NCI-H1930 (cell line): ENCODE results near the gene CBLB.
"Not testable (repeated sequence)": the region's sequence is repeated elsewhere in the genome, so short reads cannot be mapped to it uniquely, and the experiment has no call there.

ENCODE experiments used
- DNase-seq, 2 experiments: peaks; one replicate each; lab custom pipeline; 2025; lab: John Stamatoyannopoulos, UW

Gene CBLB

DNA sequence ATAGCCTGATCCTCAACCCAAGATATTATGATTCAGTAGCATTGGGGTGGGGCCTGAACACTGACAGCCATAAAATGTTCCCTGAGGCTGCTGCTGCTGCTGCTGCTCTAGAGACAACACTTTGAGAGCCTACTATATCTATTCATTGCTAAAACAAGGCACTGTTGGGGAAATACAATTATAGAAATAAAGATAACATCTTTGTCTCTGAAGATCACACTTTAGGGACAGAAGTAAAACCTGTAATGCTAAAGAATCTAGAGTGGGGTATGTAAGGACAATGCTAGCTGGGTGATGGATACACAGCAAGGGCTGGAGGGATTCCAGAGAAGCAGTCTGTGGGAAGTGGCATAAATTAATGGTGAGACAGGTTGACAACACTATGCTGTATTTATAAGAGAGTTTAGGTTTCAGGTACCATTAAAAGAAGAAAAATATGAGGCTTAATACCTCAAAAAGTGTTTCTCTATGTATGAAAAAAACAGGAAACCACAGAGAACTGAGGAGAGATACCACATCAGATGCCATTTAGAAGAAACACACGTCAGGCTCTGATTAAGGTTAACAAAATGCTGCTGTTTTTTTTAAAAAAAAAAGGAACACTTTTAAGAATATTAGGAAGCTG lies 115.9 kb downstream of the CBLB start:
- no peak for DNase-seq

DNA sequence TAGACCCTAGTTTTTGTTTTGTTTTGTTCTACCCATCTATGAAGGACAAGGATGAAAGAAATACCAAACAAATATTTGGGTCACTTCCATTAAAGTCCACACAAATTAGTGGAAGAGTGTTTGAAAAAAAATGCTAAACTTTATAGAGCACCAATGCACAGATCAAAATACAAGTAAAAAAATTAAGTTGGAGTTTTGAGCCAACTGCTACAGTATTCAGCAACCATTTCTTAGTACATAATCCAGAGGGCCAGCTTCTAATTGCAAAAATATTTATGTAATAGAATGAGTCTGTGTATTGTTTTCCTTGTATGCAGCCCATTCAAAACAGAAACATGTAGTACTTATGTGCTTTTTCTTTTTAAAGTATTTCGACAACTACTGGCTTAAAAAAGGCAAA lies 121.1 kb downstream of the CBLB start:
- no peak for DNase-seq

DNA sequence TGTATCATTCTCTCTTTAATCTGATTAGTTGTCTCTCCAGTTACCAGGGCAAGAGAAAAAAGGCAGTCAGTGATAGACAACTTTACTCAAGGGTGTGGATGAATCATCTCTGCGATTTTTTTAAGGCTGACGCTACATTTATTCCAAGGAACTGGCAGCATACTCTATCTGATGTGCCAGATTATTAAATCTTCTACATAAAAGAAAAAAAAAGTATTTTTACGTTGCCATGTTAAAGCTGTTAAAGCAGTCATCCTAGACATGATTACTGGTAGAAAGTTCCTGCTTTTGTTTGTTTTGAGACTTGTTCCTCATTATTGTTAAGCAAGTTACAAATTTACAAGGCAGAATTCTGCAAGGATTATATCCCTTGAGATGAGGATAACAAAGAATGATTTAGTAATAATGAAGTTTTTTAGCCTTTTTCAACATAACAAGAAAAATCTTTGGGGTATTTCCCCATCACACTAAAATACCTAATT lies 121.7 kb downstream of the CBLB start:
- DNase-seq: no peak

DNA sequence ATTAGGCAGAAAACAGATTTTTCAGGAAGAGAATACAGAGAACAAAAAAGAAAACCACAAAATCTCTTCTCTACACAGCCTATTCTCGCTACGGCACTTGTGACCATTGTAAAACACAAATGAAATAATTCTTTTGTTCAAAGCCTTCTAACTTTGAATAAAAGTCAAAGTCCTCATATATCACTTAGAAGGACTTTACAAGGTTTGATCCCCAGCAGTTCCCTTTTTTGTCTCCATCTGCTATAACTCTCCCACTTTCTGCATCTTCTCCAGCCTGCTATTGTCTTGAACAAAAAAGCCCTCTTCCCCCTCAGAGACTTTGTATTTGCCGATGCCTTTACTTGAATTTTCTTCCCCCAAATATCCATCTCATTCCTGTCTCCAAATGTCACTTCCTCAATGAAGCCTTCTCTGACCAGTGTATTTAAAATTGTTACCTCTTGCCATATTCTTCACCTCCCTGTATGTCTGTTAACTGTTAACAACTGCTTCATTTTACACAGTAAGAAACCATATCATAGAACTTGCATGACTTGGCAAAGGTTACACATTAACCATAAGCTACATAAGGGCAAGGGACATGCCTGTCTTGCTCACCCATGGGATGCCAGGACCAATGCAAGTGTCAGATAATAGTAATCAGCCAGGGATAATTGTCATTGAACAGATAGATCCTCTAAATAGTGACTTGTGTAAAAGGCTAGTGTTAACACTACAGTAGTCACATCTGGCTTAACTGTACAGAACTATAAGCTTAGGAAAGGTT lies 122.4 kb downstream of the CBLB start:
- no peak for DNase-seq

DNA sequence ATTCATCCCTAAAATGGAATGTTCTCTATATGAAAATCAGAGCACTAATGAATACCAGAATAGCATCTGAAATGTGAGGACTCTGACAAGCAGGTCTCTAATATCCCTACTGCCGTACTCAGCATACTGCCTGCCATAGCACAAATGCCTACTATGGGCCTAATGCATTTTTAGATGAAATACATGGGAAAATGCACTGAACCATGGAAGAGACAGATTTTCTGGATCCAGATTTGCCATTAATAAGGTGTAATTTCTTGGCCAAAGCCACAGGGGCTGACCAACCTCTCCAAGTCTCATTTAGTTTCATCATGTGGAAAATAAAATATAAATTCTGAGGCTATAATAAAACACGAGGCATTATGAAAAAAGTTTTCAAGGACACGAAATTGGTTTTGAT lies 123.8 kb downstream of the CBLB start:
- DNase-seq: no peak

DNA sequence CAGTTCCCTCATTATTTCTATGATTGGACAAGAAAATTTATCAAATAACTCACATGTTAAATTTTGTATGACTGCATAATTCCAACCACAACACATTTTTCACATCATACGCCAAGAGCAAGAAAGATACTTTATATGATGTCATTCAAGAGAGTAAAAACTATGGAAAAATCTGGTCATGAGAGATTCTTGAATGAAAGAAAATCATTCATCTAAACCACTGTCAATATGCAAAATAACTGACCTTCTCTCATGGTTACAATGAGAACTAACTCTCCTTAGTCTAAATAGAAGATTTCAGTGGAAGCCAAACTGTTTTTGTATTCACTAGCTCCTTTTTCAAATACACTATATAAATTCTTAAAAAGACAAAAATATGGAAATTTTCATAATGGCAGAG lies 124.6 kb downstream of the CBLB start:
- no peak for DNase-seq

DNA sequence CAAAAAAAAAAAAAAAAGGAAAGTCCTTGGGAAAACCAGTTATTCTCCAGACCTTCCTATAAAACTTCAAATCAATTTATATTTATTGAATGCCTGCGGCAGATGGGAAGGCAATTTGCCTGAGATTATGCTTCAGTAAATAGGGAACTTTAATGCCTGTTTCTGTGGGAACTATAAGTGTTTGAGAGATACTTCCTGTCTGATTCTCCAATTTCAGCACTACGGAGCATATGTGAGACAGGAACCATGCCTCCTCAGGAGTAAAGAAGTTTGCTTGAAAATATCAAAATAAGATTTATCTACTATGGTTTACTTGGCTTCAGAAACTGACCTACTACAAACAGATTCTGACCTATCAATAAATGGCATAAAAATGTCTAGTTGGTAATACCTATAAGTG lies 135.5 kb downstream of the CBLB start:
- DNase-seq: no peak

DNA sequence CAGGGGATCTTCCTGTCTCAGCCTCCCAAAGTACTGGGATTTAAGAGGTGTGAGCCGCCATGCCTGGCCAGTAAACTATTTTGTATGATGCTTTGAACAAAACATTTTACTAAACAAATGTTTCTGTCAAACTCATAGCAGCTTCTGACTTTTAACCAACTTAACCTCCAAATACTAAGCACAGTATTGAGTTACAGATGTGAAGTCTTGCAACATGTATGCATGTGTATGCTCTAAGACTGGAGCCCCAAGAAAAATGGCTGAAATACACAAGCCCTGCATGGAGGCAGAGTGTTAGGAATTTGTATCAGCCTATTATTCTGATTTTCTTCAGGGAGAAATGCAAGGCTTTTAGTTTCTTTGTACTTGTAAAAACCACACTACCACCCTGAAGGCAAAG lies 137.1 kb downstream of the CBLB start:
- DNase-seq: no peak

DNA sequence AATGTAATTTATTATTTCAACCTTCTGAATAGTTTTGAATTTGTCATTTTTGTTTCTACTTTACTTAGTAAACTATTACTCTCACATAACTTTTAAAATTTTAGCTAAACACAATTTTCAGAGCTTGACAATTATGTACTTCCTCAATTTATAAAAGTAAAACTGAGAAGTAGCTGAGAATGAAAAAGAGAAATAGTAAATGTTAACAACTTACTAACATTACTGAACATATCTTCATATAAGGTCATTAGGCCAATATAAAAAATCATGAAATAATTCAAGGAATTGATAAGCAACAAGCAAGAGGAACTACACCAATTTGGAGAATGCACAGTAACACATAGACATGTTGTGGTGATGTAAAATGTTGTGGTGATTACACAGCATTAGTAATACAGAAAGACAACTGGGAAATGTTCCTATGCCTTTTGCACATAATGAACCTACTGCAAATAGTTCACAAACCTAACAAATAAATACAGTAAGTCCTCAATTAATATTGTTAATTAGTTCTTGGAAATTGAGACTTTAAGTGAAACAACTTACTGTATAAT lies 137.9 kb downstream of the CBLB start:
- no peak for DNase-seq

DNA sequence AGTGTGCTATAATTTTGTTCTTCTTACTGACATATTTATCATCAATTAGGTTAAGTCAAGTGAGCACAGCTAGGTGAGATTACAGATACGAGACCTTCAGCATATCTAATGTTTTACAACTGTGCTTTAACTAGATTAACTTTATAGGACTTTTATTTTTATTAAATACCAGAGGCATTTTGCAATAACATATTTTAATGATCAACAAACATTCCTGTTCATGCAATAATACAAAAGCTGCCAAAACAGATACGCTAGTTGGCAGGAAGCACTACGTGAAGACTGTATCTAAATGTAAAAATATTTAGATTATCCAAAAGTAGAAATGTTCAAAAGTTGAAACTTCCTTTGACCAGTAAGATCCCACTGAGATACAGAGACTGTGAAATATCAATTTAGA lies 139.1 kb downstream of the CBLB start:
- DNase-seq: no peak

DNA sequence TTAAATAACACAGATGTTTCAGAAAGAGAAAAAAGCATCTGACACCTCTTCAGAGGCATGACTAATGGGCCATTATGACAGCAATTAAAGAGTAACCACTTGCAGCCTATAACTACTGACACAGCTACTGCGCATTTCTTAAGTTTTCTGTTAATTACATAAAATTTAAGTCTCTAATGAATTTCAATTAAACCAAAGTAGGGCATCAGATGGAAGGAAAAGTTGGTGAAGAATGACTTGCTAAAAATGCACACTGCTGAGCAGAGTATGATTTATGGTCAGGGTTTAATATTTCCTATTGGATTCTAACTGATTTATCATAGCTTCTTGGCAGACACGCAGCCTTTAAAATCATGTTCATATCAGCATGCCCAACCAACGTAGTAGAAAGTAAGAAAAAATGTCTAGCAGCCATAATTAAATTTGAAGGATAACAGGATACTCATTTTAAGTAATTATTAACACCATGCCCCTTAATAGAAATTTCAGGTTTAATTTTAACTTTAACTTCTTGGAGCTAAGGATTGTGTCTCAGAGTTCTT lies 140.0 kb downstream of the CBLB start:
- DNase-seq: no peak

DNA sequence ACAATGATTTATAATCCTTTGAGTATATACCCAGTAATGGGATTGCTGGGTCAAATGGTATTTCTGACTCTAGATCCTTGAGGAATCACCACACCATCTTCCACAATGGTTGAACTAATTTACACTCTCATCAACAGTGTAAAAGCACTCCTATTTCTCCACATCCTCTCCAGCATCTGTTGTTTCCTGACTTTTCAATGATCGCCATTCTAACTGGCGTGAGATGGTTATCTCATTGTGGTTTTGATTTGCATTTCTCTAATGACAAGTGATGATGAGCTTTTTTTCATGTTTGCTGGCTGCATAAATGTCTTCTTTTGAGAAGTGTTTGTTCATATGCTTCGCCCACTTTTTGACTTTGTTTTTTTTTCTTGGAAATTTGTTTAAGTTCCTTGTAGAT lies 141.8 kb downstream of the CBLB start:
- not testable (repeated sequence) for DNase-seq

DNA sequence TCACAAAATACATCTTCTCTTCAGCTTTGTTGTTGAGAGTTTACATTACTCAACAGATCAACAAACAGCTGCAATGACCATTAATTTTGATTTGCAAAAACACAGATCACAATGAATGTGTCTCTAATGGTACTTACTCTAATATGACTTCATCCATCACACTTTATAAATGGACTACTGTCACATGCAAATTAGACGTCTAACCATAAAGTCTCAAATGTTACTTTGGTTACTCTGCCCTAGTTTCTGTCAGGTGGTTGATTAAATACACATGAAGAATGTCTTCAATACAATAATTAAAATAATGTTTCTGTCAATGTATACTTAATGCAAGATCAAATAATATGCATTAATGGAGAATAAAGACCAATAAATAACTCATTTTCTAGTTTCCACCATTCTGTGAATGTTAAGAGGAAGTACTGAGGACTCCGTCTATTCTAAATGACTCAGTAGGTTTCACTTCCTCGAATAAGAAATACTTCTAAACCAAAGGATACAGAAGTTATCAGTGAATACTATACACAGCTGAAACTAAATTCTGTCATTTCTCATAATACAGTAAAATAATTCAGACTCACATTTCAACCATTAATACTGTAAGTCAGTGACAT lies 145.8 kb downstream of the CBLB start:
- no peak for DNase-seq

DNA sequence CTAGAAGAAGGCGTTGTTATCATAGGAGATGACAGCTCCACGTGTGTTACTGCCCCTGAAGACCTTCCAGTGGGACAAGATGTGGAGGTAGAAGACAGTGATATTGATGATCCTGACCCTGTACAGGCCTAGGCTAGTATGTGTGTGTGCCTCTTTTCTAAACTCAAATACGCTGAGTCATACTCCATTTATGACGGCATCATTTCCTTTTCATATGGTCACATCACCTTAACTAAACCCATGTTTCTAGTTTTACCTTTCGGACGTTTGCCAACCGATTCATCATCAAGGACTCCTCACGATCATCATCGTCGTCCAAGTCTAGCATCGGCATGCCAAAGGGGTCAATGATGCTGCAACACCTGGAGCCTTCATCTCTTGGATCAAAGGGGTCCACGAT lies 149.0 kb downstream of the CBLB start:
- no peak for DNase-seq

DNA sequence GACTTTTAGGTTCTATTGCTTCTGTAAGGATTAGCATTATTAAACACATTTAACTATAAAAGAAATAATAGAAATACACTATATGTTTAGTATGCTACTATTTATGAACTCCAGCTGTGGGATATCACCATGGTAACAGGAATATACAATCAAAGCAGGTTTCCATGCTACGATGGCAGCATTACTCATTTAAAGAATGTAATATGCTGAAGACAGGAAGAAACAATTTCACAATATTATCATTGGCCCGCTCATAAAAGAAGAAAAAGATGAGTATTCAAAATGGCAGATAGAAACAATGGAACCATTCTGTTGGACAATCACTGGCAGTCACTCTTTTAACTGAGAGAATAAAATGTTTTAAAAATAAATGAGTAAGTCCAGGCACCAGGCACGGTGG lies 153.4 kb downstream of the CBLB start:
- DNase-seq: no peak

DNA sequence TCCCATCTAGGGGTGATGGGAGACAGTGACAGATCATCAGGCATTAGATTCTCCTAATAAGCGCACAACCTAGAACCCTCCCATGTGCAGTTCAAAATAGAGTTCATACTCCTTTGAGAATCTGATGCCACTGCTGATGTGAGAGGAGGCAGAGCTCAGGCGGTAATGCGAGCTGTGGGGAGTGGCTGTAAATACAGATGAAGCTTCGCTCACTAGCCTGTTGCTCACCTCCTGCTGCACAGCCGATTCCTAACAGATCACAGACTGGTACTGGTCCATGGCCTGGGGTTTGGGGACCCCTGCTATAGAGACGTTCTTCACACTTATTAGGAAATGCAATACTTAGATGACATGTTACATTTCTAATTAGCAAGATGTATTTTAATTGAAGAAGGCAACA lies 154.4 kb downstream of the CBLB start:
- no peak for DNase-seq

DNA sequence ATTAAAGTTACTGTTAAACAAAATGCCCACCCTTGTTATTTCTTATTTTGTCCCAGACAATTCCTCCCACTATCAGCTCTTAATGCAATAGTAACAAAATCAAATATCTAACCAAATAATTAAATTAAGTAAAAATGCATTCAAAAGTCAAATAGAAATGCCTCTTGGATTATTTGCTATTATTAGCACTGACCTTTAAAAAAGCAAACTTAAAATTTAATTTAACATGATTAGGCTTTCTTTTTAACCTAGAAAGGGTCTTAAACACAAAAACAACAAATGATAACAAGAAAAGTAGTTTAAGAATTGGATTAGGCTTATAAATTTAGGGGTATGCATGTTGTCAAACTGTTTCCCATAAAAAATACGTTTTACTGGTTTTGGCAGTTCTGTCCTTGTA lies 159.8 kb downstream of the CBLB start:
- DNase-seq: no peak

DNA sequence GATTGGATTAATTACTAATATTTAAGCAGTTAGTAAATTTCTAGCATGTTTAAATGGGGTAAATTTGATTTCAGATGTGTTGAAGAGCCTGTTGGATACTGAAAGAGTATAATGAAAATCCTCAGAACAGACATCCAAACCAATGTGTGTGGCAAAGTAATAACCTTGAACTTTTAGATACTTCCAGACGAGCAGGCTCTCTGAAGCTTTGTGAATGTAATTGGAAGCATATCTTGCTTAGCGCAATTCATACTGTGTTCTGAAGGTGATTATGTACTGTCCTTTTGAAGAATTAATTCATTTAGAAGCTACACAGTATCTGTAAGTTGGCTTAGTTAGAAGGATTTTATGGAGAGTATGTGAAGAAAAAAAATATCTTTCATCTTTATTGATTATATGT lies 161.8 kb downstream of the CBLB start:
- DNase-seq: no peak

DNA sequence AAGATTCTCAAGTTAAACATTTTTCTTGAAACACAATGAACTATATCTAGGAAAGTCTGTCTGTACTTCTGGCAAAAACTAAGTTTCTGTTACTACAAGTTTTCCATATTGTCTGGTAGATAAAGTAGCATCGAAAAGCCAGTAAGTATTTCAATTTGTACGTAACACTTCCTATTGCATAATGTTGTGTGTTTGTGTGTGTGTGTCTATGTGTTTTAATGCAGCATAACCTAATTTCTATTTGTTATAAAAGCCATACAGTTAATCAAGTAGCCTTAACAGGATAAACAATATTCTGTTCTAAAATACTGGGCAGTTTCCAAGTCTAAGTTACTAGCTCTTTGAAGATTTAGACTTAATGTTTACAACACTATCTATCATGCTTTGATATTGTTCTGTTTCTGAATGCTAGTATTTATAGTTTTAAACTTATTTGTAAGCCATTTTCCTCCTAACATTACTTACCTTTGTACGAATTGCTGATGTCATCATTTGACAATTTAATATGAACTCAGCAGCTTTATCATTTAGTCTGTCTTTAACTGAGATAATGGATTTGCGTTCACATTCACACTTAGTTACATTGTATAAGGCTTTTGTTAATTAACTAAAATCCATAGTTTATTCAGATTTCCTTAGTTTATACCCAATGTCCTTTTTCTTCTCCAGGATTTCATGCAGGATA lies 163.9 kb downstream of the CBLB start:
- DNase-seq: no peak

DNA sequence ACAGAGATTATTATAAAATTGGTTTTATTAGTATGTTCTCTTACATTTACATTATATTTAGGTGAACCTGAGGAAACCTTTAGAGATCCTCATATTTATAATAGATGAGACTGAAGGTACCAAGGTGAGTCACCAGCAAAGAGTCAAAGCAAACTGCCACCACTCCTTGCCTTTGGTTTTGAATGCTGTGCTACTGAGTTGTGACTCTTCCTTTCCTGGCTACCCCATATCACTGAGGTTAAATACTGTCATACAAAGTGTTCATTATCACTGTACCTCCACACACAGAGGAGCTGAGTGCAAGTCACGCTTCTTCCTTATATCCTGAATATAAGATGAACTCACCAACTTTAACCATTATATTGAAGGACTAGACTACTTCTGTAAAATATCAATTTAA lies 168.2 kb downstream of the CBLB start:
- no peak for DNase-seq

DNA sequence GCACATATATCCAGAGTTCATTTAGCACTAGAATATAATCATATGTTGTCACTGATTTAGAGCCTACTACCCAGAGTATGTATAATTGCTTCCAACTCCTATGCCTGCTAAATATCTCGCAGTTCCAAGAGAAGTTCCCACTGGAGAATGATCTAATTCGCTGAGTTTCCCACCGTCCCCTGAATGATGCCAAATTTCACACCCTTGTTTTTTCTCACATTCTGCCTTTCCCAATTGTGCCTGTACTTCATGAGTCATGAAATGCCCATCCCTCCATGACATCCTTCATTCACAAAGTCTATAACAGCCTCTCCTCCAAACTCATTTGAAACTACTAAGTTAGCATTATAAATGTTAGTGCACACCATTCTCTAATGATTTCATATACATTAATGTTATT lies 177.2 kb downstream of the CBLB start:
- no peak for DNase-seq

DNA sequence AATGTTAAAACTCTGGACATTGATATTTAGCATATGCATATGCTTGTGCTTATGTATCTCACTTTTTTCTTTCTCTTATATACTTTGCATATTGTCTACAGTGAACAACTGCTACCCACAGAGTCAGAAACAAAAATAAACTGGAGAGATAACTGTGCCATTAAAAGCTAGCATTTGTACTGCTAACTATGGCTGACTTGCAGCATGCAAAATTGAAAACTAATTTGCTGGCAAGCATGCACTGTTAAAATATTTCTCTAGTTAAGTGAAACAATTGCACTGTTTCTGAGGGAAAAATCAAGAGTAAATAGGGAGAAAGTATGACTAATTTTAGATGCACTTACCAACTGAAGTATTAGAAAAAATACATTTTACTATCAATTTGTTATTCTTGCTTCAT lies 177.8 kb downstream of the CBLB start:
- DNase-seq: no peak
